HepG2 (cell line): ENCODE measurements around the gene YPEL3. TPM values are rescaled to one million over a fixed set of nuclear protein-coding genes. Genes with fewer than 3 reads are reported as not detected.
A peak's percentile ranks its signal among the peaks of the same experiment; 100 is the strongest.

Experiments
- ATAC-seq: fragments of 200-7000 bp; cut with Tn5 transposase; 3 replicates; pipeline ENCODE4 v1.9.1; 2020; ENCODE audit warnings: mild to moderate bottlenecking, moderate library complexity
- BruUV-seq: library from RNA; stranded (reverse); fragments of 400-500 nt; replicated peaks from 2 replicates; lab custom pipeline; 2021; lab: Mats Ljungman, UMichigan
- CTCF ChIA-PET: fragments of 300-600 bp; formaldehyde crosslinking; extraction: SDS; loops from one replicate; lab custom pipeline; 2021; ENCODE audit warnings: low total read pairs, inconsistent platforms, low intra/inter-chr PET ratio; lab: Yijun Ruan, JAX
- POLR2A ChIA-PET: fragments of 350-600 bp; sonication (Branson Sonifier 250); formaldehyde crosslinking; loops from one replicate; lab custom pipeline; 2020; ENCODE audit warnings: antibody characterized with exemption, inconsistent platforms; lab: Yijun Ruan, JAX
- DNase-seq: peaks from one replicate; pipeline ENCODE4 v3.0.0-alpha.2; 2015; ENCODE audit warnings: low spot score
- FAIRE-seq: peaks from 3 replicates; lab custom pipeline; 2011; peaks lifted over from hg19 to GRCh38; lab: Jason Lieb, UNC
- H2AFZ ChIP-seq: one replicate; pipeline ENCODE4 v1.6.1; 2011; ENCODE audit warnings: low read length, inconsistent platforms
- H3K27ac ChIP-seq: fragments of 300-600 bp; 3 replicates; pipeline ENCODE4 v1.8.0; 2011; ENCODE audit warnings: mixed run types, mild to moderate bottlenecking, mixed read lengths, low read length, inconsistent platforms; ENCODE audit not compliant: insufficient read depth; ENCODE audit errors: extremely low read length
- H3K27me3 ChIP-seq, 2 experiments: fragments of 200-600 bp in 1 of 2; 2 replicates in 1 of 2; 3 replicates in 1 of 2; pipeline versions ENCODE4 v1.6.0 to v1.8.0; 2011; ENCODE audit warnings: low read length in 2 of 2, mild to moderate bottlenecking in 2 of 2, moderate library complexity in 2 of 2, inconsistent platforms in 1 of 2; ENCODE audit not compliant: insufficient read depth in 2 of 2, control insufficient read depth in 1 of 2
- H3K36me3 ChIP-seq, 2 experiments: fragments of 200-600 bp in 1 of 2; replicated peaks in 1 of 2; 2 replicates in 1 of 2; 3 replicates in 1 of 2; pipeline versions ENCODE4 v1.5.1 to v1.8.0; 2011; ENCODE audit warnings: low read length in 2 of 2, inconsistent platforms in 1 of 2; ENCODE audit not compliant: insufficient read depth in 2 of 2, control insufficient read depth in 1 of 2
- H3K4me1 ChIP-seq: 2 replicates; pipeline ENCODE4 v1.5.1; 2012; ENCODE audit warnings: low read length, inconsistent platforms; ENCODE audit not compliant: insufficient read depth
- H3K4me2 ChIP-seq: 2 replicates; pipeline ENCODE4 v1.6.0; 2011; ENCODE audit warnings: low read depth, low read length, inconsistent platforms
- H3K4me3 ChIP-seq, 3 experiments: fragments of 200-600 bp in 1 of 3; sonication (generic), shearing (Covaris generic) in 1 of 3; replicated peaks in 1 of 3; 2 replicates each; pipeline ENCODE4 v1.5.1; 2011 to 2016; ENCODE audit warnings: low read length in 3 of 3, inconsistent platforms in 2 of 3, low read depth in 2 of 3, mild to moderate bottlenecking in 2 of 3, control low read depth in 1 of 3, mixed read lengths in 1 of 3; ENCODE audit not compliant: insufficient read depth in 1 of 3
- H3K79me2 ChIP-seq: one replicate; pipeline ENCODE4 v1.6.1; 2011; ENCODE audit warnings: low read length, inconsistent platforms; ENCODE audit not compliant: insufficient read depth
- H3K9ac ChIP-seq: 2 replicates; pipeline ENCODE4 v1.6.0; 2011; ENCODE audit warnings: mild to moderate bottlenecking, low read depth, low read length, inconsistent platforms; ENCODE audit not compliant: insufficient read depth
- H3K9me3 ChIP-seq: 2 replicates; pipeline ENCODE4 v1.5.1; 2012; ENCODE audit warnings: mild to moderate bottlenecking, low read length
- H4K20me1 ChIP-seq: 2 replicates; pipeline ENCODE4 v1.6.0; 2011; ENCODE audit warnings: inconsistent platforms, mild to moderate bottlenecking, low read length, moderate library complexity; ENCODE audit not compliant: insufficient read depth
- MZF1 ChIP-seq: sonication (generic); formaldehyde crosslinking; IDR thresholded peaks from 2 replicates; pipeline ENCODE4 v1.8.1; 2023; ENCODE audit warnings: mild to moderate bottlenecking, missing genetic modification reagents, borderline replicate concordance
- NFYB ChIP-seq: sonication (generic); formaldehyde crosslinking; IDR thresholded peaks from 2 replicates; pipeline ENCODE4 v1.4.0; 2020; ENCODE audit warnings: missing genetic modification reagents
- RELA ChIP-seq: sonication (generic); formaldehyde crosslinking; IDR thresholded peaks from 2 replicates; pipeline ENCODE4 v1.4.0; 2020; ENCODE audit warnings: missing genetic modification reagents
- TRIM24 ChIP-seq: sonication (generic); formaldehyde crosslinking; IDR thresholded peaks from 2 replicates; pipeline ENCODE4 v1.8.0; 2022; ENCODE audit warnings: mild to moderate bottlenecking, missing genetic modification reagents
- ZBTB38 ChIP-seq: sonication (generic); formaldehyde crosslinking; IDR thresholded peaks from 2 replicates; pipeline ENCODE4 v1.5.1; 2020; ENCODE audit warnings: mild to moderate bottlenecking, missing genetic modification reagents
- ZNF101 ChIP-seq: sonication (generic); formaldehyde crosslinking; IDR thresholded peaks from 2 replicates; pipeline ENCODE4 v1.4.0; 2020; ENCODE audit warnings: mild to moderate bottlenecking, low read depth, missing genetic modification reagents, borderline replicate concordance
- ZNF253 ChIP-seq: sonication (generic); formaldehyde crosslinking; IDR thresholded peaks from 2 replicates; pipeline ENCODE4 v1.8.0; 2022; ENCODE audit warnings: mild to moderate bottlenecking, missing genetic modification reagents, borderline replicate concordance
- ZNF567 ChIP-seq: sonication (generic); formaldehyde crosslinking; IDR thresholded peaks from 2 replicates; pipeline ENCODE4 v1.8.1; 2023; ENCODE audit warnings: mild to moderate bottlenecking, missing genetic modification reagents, borderline replicate concordance
- WGBS: methylation state at CpG from one replicate; pipeline ENCODE4 v1.1.6; 2017; ENCODE audit warnings: low lambda C conversion rate; 5-methylcytosine and 5-hydroxymethylcytosine counted together
- in situ Hi-C: cut with HindIII; loops from 2 replicates; pipeline ENCODE4 v1.10.0; 2017; ENCODE audit warnings: low pct_unique_long_range_greater_than_20kb; ENCODE audit not compliant: extremely low pct_ligation_motif_present
- intact Hi-C: fragments of 100-400 bp; cut with micrococcal nuclease; formaldehyde crosslinking; loops from one replicate; pipeline ENCODE4 v1.10.0; 2022; ENCODE audit not compliant: unreplicated experiment
- polyA plus RNA-seq, 8 experiments: library from polyadenylated mRNA; depleted of rRNA in 3 of 8; stranded (reverse) in 7 of 8; unstranded in 1 of 8; fragments of >200 nt; fragmentation: Illumina TruSeq in 4 of 8; extraction: Trizol in 4 of 8; gene quantifications; 2 replicates each; pipeline versions ENCODE4 v1.2.1 to v1.2.3, GENCODE V29; 2011 to 2016; ENCODE audit warnings: low read depth in 4 of 8, missing spikeins in 1 of 8, mixed read lengths in 1 of 8; ENCODE audit not compliant: insufficient read depth in 1 of 8
- total RNA-seq, 5 experiments: library from RNA; depleted of rRNA; stranded (reverse); fragments of >200 nt; fragmentation: Illumina TruSeq; extraction: Trizol; gene quantifications; 2 replicates each; pipeline ENCODE4 v1.2.3, GENCODE V29; 2016; ENCODE audit warnings: low read depth in 1 of 5
- TF ChIP-seq, protein P1 (sequence below): sonication (generic); formaldehyde crosslinking; IDR thresholded peaks from 2 replicates; pipeline ENCODE4 v1.4.0; 2020; ENCODE audit warnings: mild to moderate bottlenecking, missing genetic modification reagents
- TF ChIP-seq, protein P2 (sequence below): sonication (generic); formaldehyde crosslinking; IDR thresholded peaks from 2 replicates; pipeline ENCODE4 v1.4.0; 2020; ENCODE audit warnings: missing genetic modification reagents, mild to moderate bottlenecking, borderline replicate concordance
- TF ChIP-seq, protein P3 (sequence below): sonication (generic); formaldehyde crosslinking; IDR thresholded peaks from 2 replicates; pipeline ENCODE4 v1.4.0; 2020; ENCODE audit warnings: missing genetic modification reagents, borderline replicate concordance
- TF ChIP-seq, protein P4 (sequence below): sonication (generic); formaldehyde crosslinking; IDR thresholded peaks from 2 replicates; pipeline ENCODE4 v1.5.1; 2020; ENCODE audit warnings: missing genetic modification reagents, mild to moderate bottlenecking, borderline replicate concordance

Gene YPEL3
- total and polyA plus RNA-seq, 2 of the 13 experiments (the other 11 are each of a cell fraction or from before 2014, with no cell fraction given), result 5.4 to 47.0 TPM

DNA sequence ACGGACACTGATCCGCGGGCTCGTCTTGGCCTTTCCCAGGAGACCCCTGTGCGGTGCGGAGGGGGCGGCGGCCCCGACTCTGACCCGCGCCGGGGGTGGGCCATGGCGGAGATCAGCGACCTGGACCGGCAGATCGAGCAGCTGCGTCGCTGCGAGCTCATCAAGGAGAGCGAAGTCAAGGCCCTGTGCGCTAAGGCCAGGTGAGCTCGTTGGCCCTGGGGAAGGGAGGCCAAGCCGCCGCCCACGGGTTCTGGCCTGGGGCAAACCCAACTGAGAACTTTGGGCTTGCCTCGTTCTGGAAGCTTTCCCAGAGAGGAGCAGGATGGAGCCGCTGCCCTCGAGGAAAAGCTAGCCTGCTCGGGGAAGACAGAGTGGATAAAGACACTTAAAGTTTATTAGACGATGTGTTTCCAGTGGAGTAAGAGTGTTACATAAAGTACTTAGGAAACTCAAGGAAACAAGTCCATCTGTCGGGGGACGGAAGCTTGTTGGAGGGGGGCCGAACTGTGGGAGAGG, 19.7 kb downstream of the YPEL3 start (continued):
- TF ChIP-seq, protein P1, sequence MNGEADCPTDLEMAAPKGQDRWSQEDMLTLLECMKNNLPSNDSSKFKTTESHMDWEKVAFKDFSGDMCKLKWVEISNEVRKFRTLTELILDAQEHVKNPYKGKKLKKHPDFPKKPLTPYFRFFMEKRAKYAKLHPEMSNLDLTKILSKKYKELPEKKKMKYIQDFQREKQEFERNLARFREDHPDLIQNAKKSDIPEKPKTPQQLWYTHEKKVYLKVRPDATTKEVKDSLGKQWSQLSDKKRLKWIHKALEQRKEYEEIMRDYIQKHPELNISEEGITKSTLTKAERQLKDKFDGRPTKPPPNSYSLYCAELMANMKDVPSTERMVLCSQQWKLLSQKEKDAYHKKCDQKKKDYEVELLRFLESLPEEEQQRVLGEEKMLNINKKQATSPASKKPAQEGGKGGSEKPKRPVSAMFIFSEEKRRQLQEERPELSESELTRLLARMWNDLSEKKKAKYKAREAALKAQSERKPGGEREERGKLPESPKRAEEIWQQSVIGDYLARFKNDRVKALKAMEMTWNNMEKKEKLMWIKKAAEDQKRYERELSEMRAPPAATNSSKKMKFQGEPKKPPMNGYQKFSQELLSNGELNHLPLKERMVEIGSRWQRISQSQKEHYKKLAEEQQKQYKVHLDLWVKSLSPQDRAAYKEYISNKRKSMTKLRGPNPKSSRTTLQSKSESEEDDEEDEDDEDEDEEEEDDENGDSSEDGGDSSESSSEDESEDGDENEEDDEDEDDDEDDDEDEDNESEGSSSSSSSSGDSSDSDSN (CRISPR knock-in tag), result peak; percentile 15; the same call in 1 of the 2 replicates

DNA sequence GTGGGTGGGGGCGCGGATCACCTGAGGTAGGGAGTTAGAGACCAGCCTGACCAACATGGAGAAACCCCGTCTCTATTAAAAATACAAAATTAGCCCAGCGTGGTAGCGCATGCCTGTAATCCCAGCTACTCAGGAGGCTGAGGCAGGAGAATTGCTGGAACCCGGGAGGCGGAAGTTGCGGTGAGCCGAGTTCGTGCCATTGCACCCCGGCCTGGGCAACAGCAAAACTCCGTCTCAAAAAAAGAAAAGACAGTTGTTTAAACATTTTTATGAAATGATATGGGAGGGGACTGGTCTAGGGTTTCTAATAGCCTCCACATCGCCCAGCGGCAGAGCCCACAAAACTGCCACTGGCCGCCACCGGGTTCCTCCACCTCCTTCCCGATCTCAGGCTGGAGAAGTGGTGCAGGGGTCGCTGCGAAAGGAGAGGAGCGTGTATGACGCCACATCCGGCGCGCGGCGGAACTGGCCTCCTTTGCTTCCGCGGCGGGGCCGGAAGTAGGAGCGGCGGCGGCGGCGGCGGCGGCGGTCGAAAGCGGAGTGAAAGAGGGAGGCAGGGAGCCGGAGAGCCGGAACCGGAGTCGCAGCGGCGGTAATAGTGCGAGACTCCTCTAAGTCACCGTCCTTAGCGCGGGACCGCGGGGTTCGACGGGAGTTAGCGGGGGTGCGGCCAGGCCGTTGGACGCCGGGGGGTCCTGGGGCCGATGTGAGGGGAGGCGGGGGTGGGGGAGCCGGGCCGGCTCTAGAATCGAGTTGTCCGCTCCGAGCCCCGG, 20.3 kb downstream of the YPEL3 start, which contains the start of gene PPP4C:
PPP4C (plus strand) TSS at position 492 of the 773 bp plus-strand sequence. CDS start 384 bp downstream, outside the sequence.
- H4K20me1 ChIP-seq, result peaks cover 33% of the 10 kb centered on the region
- H3K27ac ChIP-seq, result peak within 1 kb of the TSS; percentile 82
- H3K9me3 ChIP-seq, result no peaks in the 10 kb centered on the region
- peak; percentile 90 for ATAC-seq
- in situ Hi-C loops, result loop anchor here (25.0 kb wide), 1 partner anchor 562 kb away; no protein-coding TSS in a partner anchor
- peaks cover 38% of the 10 kb centered on the region for H3K79me2 ChIP-seq
- no peak for FAIRE-seq
- ChIA-PET POLR2A (interaction anchor here (0.9 to 4.3 kb wide), 7 partner anchors 9 to 22 kb away, joined by 3 to 100 read pairs (median 8); partner anchors contain the start of genes ALDOA, TBX6 and YPEL3), CTCF (no interaction called here)
- peaks cover 14 to 40% of the 10 kb centered on the region in 2 experiments for H3K36me3 ChIP-seq
- H3K4me3 ChIP-seq, result peak within 1 kb of the TSS; percentile 81 to 98 (median 90)
- WGBS, result 3% methylated on average over 57 of the region's 67 CpGs
- BruUV-seq, result TSS peak; percentile 99
- H3K27me3 ChIP-seq, result no peaks in the 10 kb centered on the region; a peak in 1 of 5 replicates
- H2AFZ ChIP-seq, result no peak within 1 kb of the TSS
- intact Hi-C loops, result no loop called here
- H3K4me2 ChIP-seq, result peak within 1 kb of the TSS; percentile 91
- peak within 1 kb of the TSS; percentile 90 for H3K9ac ChIP-seq
- peak; percentile 88 for DNase-seq
- H3K4me1 ChIP-seq, result peaks cover 66% of the 10 kb centered on the region
- TF ChIP-seq RELA (no peak), ZNF567 (CRISPR knock-in tag) (0 out of 2 replicates have a peak, but pooled peaks have one; percentile 43), ZNF101 (CRISPR knock-in tag) (no peak), TRIM24 (no peak), NFYB (0 out of 2 replicates have a peak, but pooled peaks have one; percentile 20), ZNF253 (CRISPR knock-in tag) (no peak), ZBTB38 (CRISPR knock-in tag) (peak; percentile 77; the same call in 1 of the 2 replicates), MZF1 (no peak; the same call in 1 of the 2 replicates)
- TF ChIP-seq, protein P2, sequence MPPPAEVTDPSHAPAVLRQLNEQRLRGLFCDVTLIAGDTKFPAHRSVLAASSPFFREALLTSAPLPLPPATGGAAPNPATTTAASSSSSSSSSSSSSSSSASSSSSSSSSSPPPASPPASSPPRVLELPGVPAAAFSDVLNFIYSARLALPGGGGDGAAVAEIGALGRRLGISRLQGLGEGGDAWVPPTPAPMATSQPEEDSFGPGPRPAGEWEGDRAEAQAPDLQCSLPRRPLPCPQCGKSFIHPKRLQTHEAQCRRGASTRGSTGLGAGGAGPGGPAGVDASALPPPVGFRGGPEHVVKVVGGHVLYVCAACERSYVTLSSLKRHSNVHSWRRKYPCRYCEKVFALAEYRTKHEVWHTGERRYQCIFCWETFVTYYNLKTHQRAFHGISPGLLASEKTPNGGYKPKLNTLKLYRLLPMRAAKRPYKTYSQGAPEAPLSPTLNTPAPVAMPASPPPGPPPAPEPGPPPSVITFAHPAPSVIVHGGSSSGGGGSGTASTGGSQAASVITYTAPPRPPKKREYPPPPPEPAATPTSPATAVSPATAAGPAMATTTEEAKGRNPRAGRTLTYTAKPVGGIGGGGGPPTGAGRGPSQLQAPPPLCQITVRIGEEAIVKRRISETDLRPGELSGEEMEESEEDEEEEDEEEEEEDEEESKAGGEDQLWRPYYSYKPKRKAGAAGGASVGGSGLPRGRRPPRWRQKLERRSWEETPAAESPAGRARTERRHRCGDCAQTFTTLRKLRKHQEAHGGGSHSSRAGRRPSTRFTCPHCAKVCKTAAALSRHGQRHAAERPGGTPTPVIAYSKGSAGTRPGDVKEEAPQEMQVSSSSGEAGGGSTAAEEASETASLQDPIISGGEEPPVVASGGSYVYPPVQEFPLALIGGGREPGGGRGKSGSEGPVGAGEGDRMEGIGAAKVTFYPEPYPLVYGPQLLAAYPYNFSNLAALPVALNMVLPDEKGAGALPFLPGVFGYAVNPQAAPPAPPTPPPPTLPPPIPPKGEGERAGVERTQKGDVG (CRISPR knock-in tag), result no peak
- TF ChIP-seq, protein P3, sequence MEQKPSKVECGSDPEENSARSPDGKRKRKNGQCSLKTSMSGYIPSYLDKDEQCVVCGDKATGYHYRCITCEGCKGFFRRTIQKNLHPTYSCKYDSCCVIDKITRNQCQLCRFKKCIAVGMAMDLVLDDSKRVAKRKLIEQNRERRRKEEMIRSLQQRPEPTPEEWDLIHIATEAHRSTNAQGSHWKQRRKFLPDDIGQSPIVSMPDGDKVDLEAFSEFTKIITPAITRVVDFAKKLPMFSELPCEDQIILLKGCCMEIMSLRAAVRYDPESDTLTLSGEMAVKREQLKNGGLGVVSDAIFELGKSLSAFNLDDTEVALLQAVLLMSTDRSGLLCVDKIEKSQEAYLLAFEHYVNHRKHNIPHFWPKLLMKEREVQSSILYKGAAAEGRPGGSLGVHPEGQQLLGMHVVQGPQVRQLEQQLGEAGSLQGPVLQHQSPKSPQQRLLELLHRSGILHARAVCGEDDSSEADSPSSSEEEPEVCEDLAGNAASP (CRISPR knock-in tag), result no peak
- TF ChIP-seq, protein P4, sequence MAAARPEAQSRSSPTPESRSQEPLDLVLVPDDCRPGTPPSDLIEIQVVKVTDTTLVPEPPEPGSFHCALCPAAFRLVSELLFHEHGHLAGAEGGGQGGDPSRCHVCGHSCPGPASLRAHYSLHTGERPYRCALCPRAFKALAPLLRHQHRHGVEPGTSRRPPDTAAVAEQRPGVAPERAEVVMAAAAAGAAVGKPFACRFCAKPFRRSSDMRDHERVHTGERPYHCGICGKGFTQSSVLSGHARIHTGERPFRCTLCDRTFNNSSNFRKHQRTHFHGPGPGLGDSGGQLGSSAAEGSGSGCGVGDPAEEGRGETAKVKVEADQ (CRISPR knock-in tag), result peak; percentile 50; the same call in 1 of the 2 replicates
